Lower leg skin (tissue), 3 donors: ENCODE data around the gene CEP83.

Experiments
- CTCF ChIP-seq, 3 donors: fragments of 450-650 bp; IDR thresholded peaks; one replicate each; pipeline ENCODE4 v1.5.1; 2016; ENCODE audit warnings: antibody characterized with exemption in 3 of 3, mild to moderate bottlenecking in 3 of 3, moderate library complexity in 2 of 3
- POLR2A ChIP-seq, 2 donors: fragments of 450-650 bp; IDR thresholded peaks; one replicate each; pipeline ENCODE4 v1.6.1; 2016 to 2017; ENCODE audit warnings: antibody characterized with exemption in 2 of 2, mild to moderate bottlenecking in 1 of 2, moderate library complexity in 1 of 2

GRCh38 chr12:94421868-94422740 lies 37.6 kb downstream of the CEP83 start:
- TF ChIP-seq CTCF (IDR thresholded peaks at IDR 0.05) (no peak), POLR2A (IDR thresholded peaks at IDR 0.05) (no peak)
